HCT116 (cell line): Measurements from ENCODE around the gene UBE3D. TPM values are rescaled to one million over a fixed set of nuclear protein-coding genes. Genes with fewer than 3 reads are reported as not detected.
"Not testable (repeated sequence)": the region's sequence is repeated elsewhere in the genome, so short reads cannot be mapped to it uniquely, and the experiment has no call there.

Experiments
- ATAC-seq: fragments of 200-7000 bp; cut with Tn5 transposase; 2 replicates; pipeline ENCODE4 v1.9.1; 2020; ENCODE audit warnings: mild to moderate bottlenecking, moderate library complexity
- BruUV-seq: library from RNA; stranded (reverse); fragments of 400-500 nt; replicated peaks from 2 replicates; lab custom pipeline; 2021; lab: Mats Ljungman, UMichigan
- CTCF ChIA-PET: fragments of 300-600 bp; sonication (Branson Sonifier 250); formaldehyde crosslinking; loops from one replicate; lab custom pipeline; 2021; ENCODE audit warnings: antibody characterized with exemption; lab: Charles Lee
- POLR2A ChIA-PET: fragments of 300-600, 350-600 bp; sonication (Branson Sonifier 250); formaldehyde crosslinking; loops from one replicate; lab custom pipeline; 2021; ENCODE audit warnings: antibody characterized with exemption; lab: Charles Lee
- RAD21 ChIA-PET, 2 experiments: fragments of 300-600 bp; sonication (Branson Sonifier 250); formaldehyde crosslinking; loops; one replicate each; lab custom pipeline; 2023; ENCODE audit warnings: low total read pairs in 2 of 2; ENCODE audit not compliant: uncharacterized antibody in 2 of 2, unreplicated experiment in 2 of 2, low non-redundant PET in 1 of 2; lab: Charles Lee
- DNase-seq: peaks from one replicate; pipeline ENCODE4 v3.0.0-alpha.2; 2010; ENCODE audit warnings: low read depth, low spot score
- H2AFZ ChIP-seq: fragments of 200-600 bp; shearing (Covaris generic), sonication (generic); 2 replicates; pipeline ENCODE4 v1.6.1; 2017; ENCODE audit warnings: low read depth, mixed run types, mixed read lengths, antibody characterized with exemption, low read length; ENCODE audit not compliant: poor library complexity, severe bottlenecking
- H3K27ac ChIP-seq: 2 replicates; pipeline ENCODE4 v1.5.1; 2012; ENCODE audit warnings: low read depth, low read length
- H3K27me3 ChIP-seq: fragments of 200-600 bp; sonication (generic); 2 replicates; pipeline ENCODE4 v1.6.1; 2016; ENCODE audit warnings: mixed run types, low read length, mixed read lengths; ENCODE audit not compliant: insufficient read depth
- H3K36me3 ChIP-seq, 2 experiments: fragments of 200-500 bp in 1 of 2; fragments of 200-600 bp in 1 of 2; sonication (Bioruptor generic) in 1 of 2; sonication (generic) in 1 of 2; 2 replicates each; pipeline versions ENCODE4 v1.5.1 to v1.6.1; 2014 to 2016; ENCODE audit warnings: low read length in 2 of 2, inconsistent platforms in 1 of 2, mixed read lengths in 1 of 2, mixed run types in 1 of 2; ENCODE audit not compliant: insufficient read depth in 2 of 2, control insufficient read depth in 1 of 2
- H3K4me1 ChIP-seq, 2 experiments: fragments of 200-600 bp in 1 of 2; sonication (generic) in 1 of 2; 2 replicates each; pipeline versions ENCODE4 v1.5.1 to v1.6.1; 2012 to 2017; ENCODE audit warnings: low read length in 2 of 2, inconsistent platforms in 1 of 2, mild to moderate bottlenecking in 1 of 2, mixed read lengths in 1 of 2, mixed run types in 1 of 2, moderate library complexity in 1 of 2; ENCODE audit not compliant: insufficient read depth in 2 of 2, control insufficient read depth in 1 of 2
- H3K4me2 ChIP-seq: fragments of 200-600 bp; sonication (generic); 2 replicates; pipeline ENCODE4 v1.6.1; 2017; ENCODE audit warnings: mixed run types, low read length, mixed read lengths
- H3K4me3 ChIP-seq, 2 experiments: fragments of 200-600 bp in 1 of 2; sonication (generic) in 1 of 2; replicated peaks in 1 of 2; 2 replicates each; pipeline ENCODE4 v1.5.1; 2011 to 2016; ENCODE audit warnings: low read length in 2 of 2, control low read depth in 1 of 2, low read depth in 1 of 2, mild to moderate bottlenecking in 1 of 2, mixed read lengths in 1 of 2, mixed run types in 1 of 2
- H3K79me2 ChIP-seq: fragments of 200-600 bp; sonication (generic); 2 replicates; pipeline ENCODE4 v1.6.1; 2017; ENCODE audit warnings: mild to moderate bottlenecking, mixed run types, low read length, moderate library complexity, mixed read lengths; ENCODE audit not compliant: insufficient read depth
- H3K9ac ChIP-seq: fragments of 200-600 bp; sonication (generic); 2 replicates; pipeline ENCODE4 v1.6.1; 2016; ENCODE audit warnings: low read length, mixed read lengths
- H3K9me2 ChIP-seq: fragments of 200-600 bp; sonication (generic), shearing (Covaris generic); 2 replicates; pipeline ENCODE4 v1.6.1; 2017; ENCODE audit warnings: mixed run types, mild to moderate bottlenecking, moderate library complexity; ENCODE audit not compliant: insufficient read depth
- H3K9me3 ChIP-seq, 2 experiments: fragments of 200-500 bp in 1 of 2; fragments of 200-600 bp in 1 of 2; sonication (Bioruptor generic) in 1 of 2; sonication (generic) in 1 of 2; 2 replicates each; pipeline ENCODE4 v1.6.1; 2014 to 2017; ENCODE audit warnings: low read length in 2 of 2, mixed read lengths in 2 of 2, inconsistent platforms in 1 of 2, low read depth in 1 of 2, mild to moderate bottlenecking in 1 of 2, mixed run types in 1 of 2, moderate library complexity in 1 of 2; ENCODE audit not compliant: control insufficient read depth in 1 of 2, insufficient read depth in 1 of 2
- H4K20me1 ChIP-seq: fragments of 200-600 bp; sonication (generic), shearing (Covaris generic); 2 replicates; pipeline ENCODE4 v1.6.1; 2017; ENCODE audit warnings: mixed run types, mild to moderate bottlenecking, moderate library complexity; ENCODE audit not compliant: insufficient read depth
- CEBPB ChIP-seq: IDR thresholded peaks from 2 replicates; pipeline ENCODE4 v1.6.1; 2012; ENCODE audit warnings: low read depth
- EGR1 ChIP-seq: IDR thresholded peaks from 2 replicates; pipeline ENCODE4 v1.6.1; 2012; ENCODE audit warnings: low read depth
- EZH2 ChIP-seq: fragments of 200-600 bp; sonication (generic); IDR thresholded peaks from 2 replicates; pipeline ENCODE4 v1.6.1; 2017; ENCODE audit warnings: antibody characterized with exemption, mixed run types
- JUND ChIP-seq: IDR thresholded peaks from 2 replicates; pipeline ENCODE4 v1.6.1; 2012
- POLR2AphosphoS5 ChIP-seq: IDR thresholded peaks from 2 replicates; pipeline ENCODE4 v1.6.1; 2011; ENCODE audit warnings: mild to moderate bottlenecking, low read depth, low read length, moderate library complexity
- SP1 ChIP-seq: IDR thresholded peaks from 2 replicates; pipeline ENCODE4 v1.6.1; 2012; ENCODE audit warnings: low read depth
- ZBTB33 ChIP-seq: IDR thresholded peaks from 2 replicates; pipeline ENCODE4 v1.6.1; 2011; ENCODE audit warnings: mild to moderate bottlenecking, low read length, moderate library complexity; ENCODE audit not compliant: insufficient replicate concordance; ENCODE audit errors: extremely low read depth
- ZNF274 ChIP-seq: fragments of 200-500 bp; sonication (Bioruptor generic); IDR thresholded peaks from 2 replicates; pipeline ENCODE4 v1.6.1; 2014; ENCODE audit warnings: mild to moderate bottlenecking, low read depth, low read length, inconsistent platforms
- intact Hi-C: fragments of 100-400 bp; cut with micrococcal nuclease; formaldehyde crosslinking; loops from 2 replicates; pipeline ENCODE4 v1.10.0; 2022
- total RNA-seq: library from RNA; stranded (reverse); gene quantifications from one replicate; pipeline ENCODE4 v1.2.1, GENCODE V29; 2021; ENCODE audit not compliant: unreplicated experiment
- TF ChIP-seq, protein P1 (sequence below): IDR thresholded peaks from 2 replicates; pipeline ENCODE4 v1.6.1; 2012
- TF ChIP-seq, protein P2 (sequence below), 3 experiments: fragments of 200-600 bp in 1 of 3; sonication (generic) in 1 of 3; IDR thresholded peaks in 2 of 3; conservative IDR thresholded peaks in 1 of 3; 2 replicates each; pipeline ENCODE4 v1.5.1; 2012 to 2017; ENCODE audit warnings: low read depth in 2 of 3, low read length in 2 of 3, antibody characterized with exemption in 1 of 3, borderline replicate concordance in 1 of 3, control low read depth in 1 of 3, mild to moderate bottlenecking in 1 of 3, mixed read lengths in 1 of 3, mixed run types in 1 of 3, moderate library complexity in 1 of 3; ENCODE audit not compliant: insufficient read depth in 1 of 3

UBE3D gene
- total RNA-seq, 1 experiment from 2014 or later = 9.0 TPM

DNA sequence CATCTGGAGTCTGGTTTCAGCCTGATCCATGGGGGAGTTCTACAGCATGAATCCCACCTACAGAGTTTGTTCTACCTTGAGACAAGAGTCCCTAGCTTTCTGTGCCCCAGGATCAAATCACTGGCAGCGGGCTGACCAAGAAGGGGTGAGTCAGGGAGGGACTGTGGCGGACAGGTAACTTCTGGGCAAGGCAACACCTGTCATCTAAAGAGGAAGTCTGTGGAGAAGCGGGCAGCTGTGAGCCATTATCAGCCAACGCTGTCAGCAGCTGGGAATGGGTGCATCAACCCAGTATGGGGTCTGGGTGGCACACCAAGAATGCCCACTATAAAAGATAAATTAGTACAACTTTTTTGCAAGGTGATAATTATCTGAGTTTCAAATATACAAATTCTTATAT lies 45.9 kb downstream of the UBE3D start:
- H3K36me3 ChIP-seq = peaks cover 4 to 5% of the 10 kb centered on the region in 2 experiments; a peak in 2 of 4 replicates
- no peak overlapping the region for H3K9ac ChIP-seq
- no peaks in the 10 kb centered on the region for H3K4me1 ChIP-seq
- DNase-seq = no peak
- TF ChIP-seq, protein P1, sequence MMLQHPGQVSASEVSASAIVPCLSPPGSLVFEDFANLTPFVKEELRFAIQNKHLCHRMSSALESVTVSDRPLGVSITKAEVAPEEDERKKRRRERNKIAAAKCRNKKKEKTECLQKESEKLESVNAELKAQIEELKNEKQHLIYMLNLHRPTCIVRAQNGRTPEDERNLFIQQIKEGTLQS = no peak
- H3K27ac ChIP-seq = no peak overlapping the region
- no peak overlapping the region for H3K4me3 ChIP-seq
- RAD21 ChIA-PET = no interaction called here
- H3K79me2 ChIP-seq = no peaks in the 10 kb centered on the region
- H3K27me3 ChIP-seq = no peaks in the 10 kb centered on the region
- POLR2A ChIA-PET = no interaction called here
- no peak overlapping the region for H2AFZ ChIP-seq
- no peaks in the 10 kb centered on the region for H4K20me1 ChIP-seq
- H3K9me2 ChIP-seq = no peaks in the 10 kb centered on the region
- H3K4me2 ChIP-seq = no peak overlapping the region
- CTCF ChIA-PET = no interaction called here
- no TSS peak for BruUV-seq
- H3K9me3 ChIP-seq = no peaks in the 10 kb centered on the region
- intact Hi-C loops = no loop called here
- ATAC-seq = no peak

GRCh38 chr6:83011131-83011530 lies 54.5 kb downstream of the UBE3D start:
- H3K9me3 ChIP-seq, H4K20me1 ChIP-seq, ATAC-seq, POLR2A ChIA-PET, RAD21 ChIA-PET, H2AFZ ChIP-seq, H3K9me2 ChIP-seq, DNase-seq, H3K4me3 ChIP-seq, BruUV-seq, H3K36me3 ChIP-seq, H3K9ac ChIP-seq, H3K4me2 ChIP-seq, H3K27ac ChIP-seq, CTCF ChIA-PET, H3K4me1 ChIP-seq, intact Hi-C loops, H3K27me3 ChIP-seq, H3K79me2 ChIP-seq: not testable (repeated sequence)

DNA sequence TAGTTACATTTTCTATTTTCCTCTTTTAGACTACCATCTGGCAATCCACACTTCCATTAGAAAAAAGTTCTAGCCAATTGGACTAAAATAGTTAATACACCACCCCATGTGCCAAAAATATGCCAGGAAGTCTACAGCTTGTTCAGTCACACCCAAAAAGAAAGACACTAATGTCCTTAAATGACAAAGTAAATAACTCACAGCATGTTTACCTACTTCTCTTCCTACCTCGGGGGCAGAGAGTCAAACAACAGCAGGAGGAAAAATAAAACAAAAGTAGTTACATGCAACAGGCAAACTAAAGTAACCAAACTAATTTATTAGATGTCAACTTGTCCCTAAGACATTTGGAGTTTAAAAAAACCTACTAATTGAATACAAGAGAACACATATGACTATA lies 57.0 kb downstream of the UBE3D start:
- H3K4me3 ChIP-seq = no peak overlapping the region
- no peak overlapping the region for H3K27ac ChIP-seq
- no peak for ATAC-seq
- POLR2A ChIA-PET = no interaction called here
- H3K9ac ChIP-seq = no peak overlapping the region
- RAD21 ChIA-PET = no interaction called here
- no peak overlapping the region for H2AFZ ChIP-seq
- H4K20me1 ChIP-seq = no peaks in the 10 kb centered on the region
- H3K9me2 ChIP-seq = no peaks in the 10 kb centered on the region
- H3K79me2 ChIP-seq = no peaks in the 10 kb centered on the region
- no peak for DNase-seq
- no peaks in the 10 kb centered on the region for H3K36me3 ChIP-seq
- no peaks in the 10 kb centered on the region for H3K27me3 ChIP-seq
- CTCF ChIA-PET = no interaction called here
- no TSS peak for BruUV-seq
- H3K9me3 ChIP-seq = no peaks in the 10 kb centered on the region
- no peak overlapping the region for H3K4me2 ChIP-seq
- intact Hi-C loops = no loop called here
- H3K4me1 ChIP-seq = no peaks in the 10 kb centered on the region
- TF ChIP-seq EZH2 (no peak), ZBTB33 (no peak), POLR2AphosphoS5 (no peak), SP1 (no peak), EGR1 (no peak), ZNF274 (no peak), JUND (no peak), CEBPB (no peak)
- TF ChIP-seq, protein P2, sequence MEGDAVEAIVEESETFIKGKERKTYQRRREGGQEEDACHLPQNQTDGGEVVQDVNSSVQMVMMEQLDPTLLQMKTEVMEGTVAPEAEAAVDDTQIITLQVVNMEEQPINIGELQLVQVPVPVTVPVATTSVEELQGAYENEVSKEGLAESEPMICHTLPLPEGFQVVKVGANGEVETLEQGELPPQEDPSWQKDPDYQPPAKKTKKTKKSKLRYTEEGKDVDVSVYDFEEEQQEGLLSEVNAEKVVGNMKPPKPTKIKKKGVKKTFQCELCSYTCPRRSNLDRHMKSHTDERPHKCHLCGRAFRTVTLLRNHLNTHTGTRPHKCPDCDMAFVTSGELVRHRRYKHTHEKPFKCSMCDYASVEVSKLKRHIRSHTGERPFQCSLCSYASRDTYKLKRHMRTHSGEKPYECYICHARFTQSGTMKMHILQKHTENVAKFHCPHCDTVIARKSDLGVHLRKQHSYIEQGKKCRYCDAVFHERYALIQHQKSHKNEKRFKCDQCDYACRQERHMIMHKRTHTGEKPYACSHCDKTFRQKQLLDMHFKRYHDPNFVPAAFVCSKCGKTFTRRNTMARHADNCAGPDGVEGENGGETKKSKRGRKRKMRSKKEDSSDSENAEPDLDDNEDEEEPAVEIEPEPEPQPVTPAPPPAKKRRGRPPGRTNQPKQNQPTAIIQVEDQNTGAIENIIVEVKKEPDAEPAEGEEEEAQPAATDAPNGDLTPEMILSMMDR (IDR thresholded peaks at IDR 0.05 in 2 of 3, conservative IDR thresholded peaks at IDR 0.05 in 1 of 3; ENCODE audit: borderline replicate concordance in 1 of 3, insufficient read depth in 1 of 3, low read depth in 2 of 3, low read length in 2 of 3) = no peak
